HG03025 (cell line): ENCODE results near the gene CFAP73.
"Not testable (repeated sequence)": the region's sequence is repeated elsewhere in the genome, so short reads cannot be mapped to it uniquely, and the experiment has no call there.

Experiments used
- ATAC-seq: cut with Tn5 transposase; IDR thresholded peaks from one replicate; pipeline ENCODE4 v1.9.1; 2021; ENCODE audit warnings: mild to moderate bottlenecking, moderate library complexity; ENCODE audit not compliant: unreplicated experiment, low FRiP score

CFAP73 gene

GRCh38 chr12:113140706-113141105, 8.8 kb upstream of the CFAP73 start:
- no peak for ATAC-seq

- not testable (repeated sequence) for ATAC-seq
Observed at GRCh38 chr12:113141716-113142115, 7.8 kb upstream of the CFAP73 start.

DNA sequence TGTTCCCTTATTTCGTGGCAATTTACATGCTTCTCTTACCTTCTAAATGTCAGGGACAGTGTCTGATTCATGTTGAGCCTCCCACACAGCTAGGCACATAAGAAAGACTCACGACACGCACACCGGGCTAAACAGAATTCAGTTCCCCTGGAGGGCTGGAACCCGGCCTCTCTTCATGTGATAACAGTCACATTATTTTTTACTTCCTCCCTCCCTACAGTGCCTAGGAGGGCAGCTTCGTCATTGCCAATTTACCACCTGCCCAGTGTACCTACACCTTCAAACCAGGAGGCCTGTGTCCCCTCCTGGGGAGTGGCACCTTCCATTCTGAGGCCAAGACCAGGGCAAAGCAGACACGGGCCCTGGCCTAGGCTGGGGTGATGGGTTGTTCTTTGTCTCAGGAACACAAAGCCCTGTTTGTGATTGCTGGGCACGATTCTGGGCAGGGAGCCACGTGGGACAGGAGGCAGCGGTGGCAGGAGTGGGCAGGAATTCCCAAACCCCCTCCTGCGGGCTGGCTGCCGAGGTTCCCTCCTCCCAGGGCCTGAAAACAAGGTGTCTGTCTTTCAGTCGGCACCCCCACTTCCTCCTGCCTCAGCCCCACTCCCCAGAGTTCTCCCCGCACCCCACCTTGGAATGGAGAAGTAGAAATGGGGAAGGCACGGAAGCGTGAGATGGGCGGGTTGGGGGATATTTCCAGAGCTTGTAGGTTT, 7.2 kb upstream of the CFAP73 start:
- ATAC-seq = no peak

GRCh38 chr12:113142886-113143332, 6.6 kb upstream of the CFAP73 start:
- no peak for ATAC-seq

DNA sequence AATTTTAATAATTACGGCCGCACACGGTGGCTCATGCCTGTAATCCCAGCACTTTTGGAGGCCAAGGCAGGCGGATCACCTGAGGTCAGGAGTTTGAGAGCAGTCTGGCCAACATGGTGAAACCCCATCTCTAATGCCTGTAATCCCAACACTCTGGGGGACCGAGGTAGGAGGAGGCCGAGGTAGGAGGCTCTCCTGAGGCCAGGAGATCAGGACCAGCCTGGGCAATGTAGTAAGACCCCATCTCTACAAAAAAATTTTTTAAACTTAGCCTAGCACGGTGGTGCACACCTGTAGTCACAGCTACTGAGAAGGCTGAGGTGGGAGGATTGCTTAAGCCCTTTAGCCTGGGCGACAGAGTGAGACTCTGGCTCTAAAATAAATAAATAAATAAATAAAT, 5.6 kb upstream of the CFAP73 start:
- ATAC-seq = no peak

GRCh38 chr12:113144806-113145205, 4.7 kb upstream of the CFAP73 start:
- no peak for ATAC-seq

GRCh38 chr12:113145720-113146551, 3.6 kb upstream of the CFAP73 start:
- ATAC-seq = no peak

- no peak for ATAC-seq
Observed at GRCh38 chr12:113146999-113147398, 2.5 kb upstream of the CFAP73 start.

DNA sequence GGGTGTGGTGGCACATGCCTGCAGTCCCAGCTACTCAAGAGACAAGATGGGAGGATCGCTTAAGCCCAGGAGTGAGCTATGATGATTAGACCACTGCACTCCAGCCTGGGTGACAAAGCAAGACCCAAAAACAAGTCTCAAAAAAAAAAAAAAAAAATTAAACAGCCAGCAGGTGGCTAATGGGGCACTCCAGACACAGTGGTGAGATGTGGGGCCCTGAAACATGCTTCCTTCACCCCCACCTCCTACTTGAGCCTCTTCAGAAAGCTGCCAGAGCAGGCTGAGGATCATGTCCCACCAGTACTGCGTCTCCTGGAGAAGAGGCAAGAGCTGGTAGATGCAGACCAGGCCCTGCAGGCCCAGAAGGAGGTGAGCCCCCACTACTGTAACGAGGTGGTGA, 2.1 kb downstream of the CFAP73 start:
- no peak for ATAC-seq

- ATAC-seq = no peak
Observed at GRCh38 chr12:113152196-113152834, 2.8 kb downstream of the CFAP73 start.

GRCh38 chr12:113152835-113153814, 3.6 kb downstream of the CFAP73 start:
- ATAC-seq = peak; percentile 60

- ATAC-seq = no peak
Observed at GRCh38 chr12:113154351-113154973, 4.9 kb downstream of the CFAP73 start.

DNA sequence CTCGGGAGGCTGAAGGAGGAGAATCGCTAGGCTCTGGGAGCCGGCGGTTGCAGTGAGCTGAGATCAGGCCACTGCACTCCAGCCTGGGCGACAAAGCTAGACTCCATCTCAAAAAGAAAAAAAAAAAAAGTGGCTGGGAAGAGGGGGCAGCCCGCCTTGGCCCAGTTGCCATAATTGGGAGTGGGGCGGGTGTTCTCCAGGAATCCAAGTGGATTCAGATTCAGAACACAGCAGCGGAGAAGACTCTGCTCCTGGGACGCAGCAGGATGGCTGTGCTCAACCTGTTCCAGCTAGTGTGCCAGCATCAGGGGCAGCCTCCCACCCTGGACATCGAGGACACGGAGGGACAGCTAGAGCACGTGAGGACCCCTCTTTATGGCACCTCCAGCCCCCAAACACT, 5.5 kb downstream of the CFAP73 start:
- ATAC-seq = no peak

DNA sequence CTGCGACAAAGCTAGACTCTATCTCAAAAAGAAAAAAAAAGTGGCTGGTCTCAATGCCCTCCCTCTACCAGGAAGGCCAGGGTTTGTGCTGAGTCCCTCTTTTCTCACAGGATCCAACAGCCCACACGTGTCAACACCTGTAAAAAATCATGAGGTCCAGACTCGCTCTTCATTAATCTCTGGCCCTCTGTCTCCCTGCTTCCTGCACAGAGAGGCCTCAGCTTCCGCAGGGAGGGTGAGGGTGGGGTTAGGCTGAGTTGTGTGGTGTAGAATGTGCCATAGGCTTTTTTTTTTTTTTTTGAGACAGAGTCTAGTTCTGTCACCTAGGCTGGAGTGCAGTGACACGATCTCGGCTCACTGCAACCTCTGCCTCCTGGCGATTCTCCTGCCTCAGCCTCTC, 6.1 kb downstream of the CFAP73 start:
- ATAC-seq = no peak

DNA sequence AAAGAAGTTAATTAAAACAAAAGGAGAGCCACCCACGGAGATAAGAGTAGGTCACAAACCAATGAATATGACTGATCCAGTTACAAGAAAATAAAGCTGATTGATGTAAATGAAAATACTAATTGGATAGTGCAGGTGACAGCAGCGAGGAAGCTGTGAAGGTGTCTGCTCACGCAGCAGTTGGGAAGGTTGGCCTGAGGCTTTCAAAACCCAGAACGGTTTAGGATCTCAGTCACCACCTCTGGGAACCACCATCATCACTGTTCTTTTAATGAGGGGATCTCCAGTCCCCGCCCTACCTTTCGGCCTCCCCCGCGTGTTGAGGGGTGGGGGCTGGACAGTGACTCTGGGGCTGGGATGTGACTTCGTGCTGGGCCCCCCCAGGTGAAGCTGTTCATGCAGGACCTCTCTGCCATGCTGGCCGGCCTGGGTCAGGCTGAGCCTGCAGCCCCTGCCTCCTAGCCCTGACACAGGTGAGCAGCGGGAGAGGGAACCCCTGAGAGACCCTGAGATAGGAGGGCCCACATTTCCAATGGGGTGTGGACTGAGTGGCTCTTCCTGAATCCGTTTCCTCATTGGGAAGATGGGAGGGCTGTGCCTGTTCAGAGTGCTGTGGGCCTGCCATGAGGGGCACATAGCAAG, 7.8 kb downstream of the CFAP73 start:
- no peak for ATAC-seq

- no peak for ATAC-seq
Observed at GRCh38 chr12:113158439-113159203, 9.1 kb downstream of the CFAP73 start.

- no peak for ATAC-seq
Observed at GRCh38 chr12:113159937-113160336, 10.4 kb downstream of the CFAP73 start.

DNA sequence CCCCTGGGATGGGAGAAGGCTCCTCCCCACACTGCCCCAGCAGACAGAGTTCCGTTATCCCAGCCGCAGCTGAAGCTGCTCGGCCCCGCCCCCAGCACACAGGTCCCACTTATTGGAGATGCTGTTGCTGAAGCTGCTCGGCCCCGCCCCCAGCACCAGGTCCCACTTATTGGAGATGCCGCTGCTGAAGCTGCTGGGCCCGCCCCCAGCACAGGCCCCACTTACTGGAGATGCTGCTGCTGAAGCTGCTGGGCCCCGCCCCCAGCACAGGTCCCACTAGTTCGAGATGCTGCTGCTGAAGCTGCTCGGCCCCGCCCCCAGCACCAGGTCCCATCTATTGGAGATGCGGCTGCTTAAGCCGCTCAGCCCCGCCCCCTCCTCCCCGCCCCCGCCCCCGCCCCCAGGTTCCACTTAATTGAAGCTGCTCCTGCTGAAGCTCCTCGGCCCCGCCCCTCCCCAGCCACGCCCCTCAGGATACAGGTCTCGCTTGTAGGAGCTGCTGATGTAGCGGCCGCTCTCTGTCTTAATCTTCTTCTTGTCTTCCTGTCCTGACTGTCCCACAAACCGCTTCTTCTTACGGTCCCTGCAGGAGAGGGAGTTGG, 12.0 kb downstream of the CFAP73 start:
- ATAC-seq = no peak
